ENCODE results near the gene LRRC3B. TPM values are rescaled to one million over a fixed set of nuclear protein-coding genes. Genes with fewer than 3 reads are reported as not detected.

The LRRC3B gene
- total RNA-seq, 1 experiment from 2014 or later = not detected

- Mint-ChIP-seq H3K27me3 (ENCODE audit: insufficient read depth, unreplicated experiment) (peaks cover 38% of the 10 kb centered on the region), H3K27ac (ENCODE audit: low read depth, unreplicated experiment) (no peak overlapping the region), H3K4me1 (ENCODE audit: insufficient read depth, unreplicated experiment) (peaks cover 12% of the 10 kb centered on the region), H3K36me3 (ENCODE audit: insufficient read depth, unreplicated experiment) (no peaks in the 10 kb centered on the region), H3K9me3 (ENCODE audit: unreplicated experiment) (no peaks in the 10 kb centered on the region), H3K4me3 (ENCODE audit: unreplicated experiment) (no peak overlapping the region)
- intact Hi-C loops (cut with micrococcal nuclease) = no loop called here
- ChIA-PET POLR2A (no interaction called here), CTCF (no interaction called here)
- DNase-seq (ENCODE audit: unreplicated experiment) = no peak
- BruUV-seq (replicated peaks) = no TSS peak
- no peak for TF ChIP-seq CTCF (IDR thresholded peaks at IDR 0.05; ENCODE audit: unreplicated experiment)
Measured at GRCh38 chr3:26621176-26621575, 1.4 kb upstream of the LRRC3B start.

- no peak overlapping the region for H3K27ac Mint-ChIP-seq (ENCODE audit: low read depth, unreplicated experiment)
- no TSS peak for BruUV-seq (replicated peaks)
- H3K4me3 Mint-ChIP-seq (ENCODE audit: unreplicated experiment) = no peak overlapping the region
- no peak for TF ChIP-seq CTCF (IDR thresholded peaks at IDR 0.05; ENCODE audit: unreplicated experiment)
- H3K36me3 Mint-ChIP-seq (ENCODE audit: insufficient read depth, unreplicated experiment) = no peaks in the 10 kb centered on the region
- ChIA-PET POLR2A (interaction anchor here (0.7 kb wide), 1 partner anchor 27 kb away, joined by 4 read pairs; no protein-coding TSS in a partner anchor), CTCF (no interaction called here)
- peaks cover 38% of the 10 kb centered on the region for H3K27me3 Mint-ChIP-seq (ENCODE audit: insufficient read depth, unreplicated experiment)
- intact Hi-C loops (cut with micrococcal nuclease) = no loop called here
- no peaks in the 10 kb centered on the region for H3K9me3 Mint-ChIP-seq (ENCODE audit: unreplicated experiment)
- H3K4me1 Mint-ChIP-seq (ENCODE audit: insufficient read depth, unreplicated experiment) = peaks cover 12% of the 10 kb centered on the region
- no peak for DNase-seq (ENCODE audit: unreplicated experiment)
Measured at GRCh38 chr3:26621906-26622620, 509 bp upstream of the LRRC3B start.

- H3K4me3 Mint-ChIP-seq (ENCODE audit: unreplicated experiment) = no peak overlapping the region
- CTCF ChIA-PET = no interaction called here
- peaks cover 12% of the 10 kb centered on the region for H3K4me1 Mint-ChIP-seq (ENCODE audit: insufficient read depth, unreplicated experiment)
- no peak for DNase-seq (ENCODE audit: unreplicated experiment)
- POLR2A ChIA-PET = no interaction called here
- no peak overlapping the region for H3K27ac Mint-ChIP-seq (ENCODE audit: low read depth, unreplicated experiment)
- no peaks in the 10 kb centered on the region for H3K9me3 Mint-ChIP-seq (ENCODE audit: unreplicated experiment)
- no peaks in the 10 kb centered on the region for H3K36me3 Mint-ChIP-seq (ENCODE audit: insufficient read depth, unreplicated experiment)
- TF ChIP-seq CTCF (IDR thresholded peaks at IDR 0.05; ENCODE audit: unreplicated experiment) = no peak
- BruUV-seq (replicated peaks) = no TSS peak
- peaks cover 38% of the 10 kb centered on the region for H3K27me3 Mint-ChIP-seq (ENCODE audit: insufficient read depth, unreplicated experiment)
- intact Hi-C loops (cut with micrococcal nuclease) = no loop called here
Measured at GRCh38 chr3:26623419-26624208, 1.0 kb downstream of the LRRC3B start.

GRCh38 chr3:26624209-26624765, 1.7 kb downstream of the LRRC3B start:
- no peaks in the 10 kb centered on the region for H3K9me3 Mint-ChIP-seq (ENCODE audit: unreplicated experiment)
- DNase-seq (ENCODE audit: unreplicated experiment) = no peak
- H3K36me3 Mint-ChIP-seq (ENCODE audit: insufficient read depth, unreplicated experiment) = no peaks in the 10 kb centered on the region
- H3K27me3 Mint-ChIP-seq (ENCODE audit: insufficient read depth, unreplicated experiment) = peaks cover 38% of the 10 kb centered on the region
- ChIA-PET CTCF (no interaction called here), POLR2A (no interaction called here)
- H3K4me1 Mint-ChIP-seq (ENCODE audit: insufficient read depth, unreplicated experiment) = peaks cover 12% of the 10 kb centered on the region
- intact Hi-C loops (cut with micrococcal nuclease) = no loop called here
- no peak for TF ChIP-seq CTCF (IDR thresholded peaks at IDR 0.05; ENCODE audit: unreplicated experiment)
- no peak overlapping the region for H3K4me3 Mint-ChIP-seq (ENCODE audit: unreplicated experiment)
- H3K27ac Mint-ChIP-seq (ENCODE audit: low read depth, unreplicated experiment) = no peak overlapping the region
- BruUV-seq (replicated peaks) = no TSS peak

All from MCF 10A (cell line).